Effector memory CD4-positive, alpha-beta T cell (primary cell): Measurements from ENCODE around the gene TMEM121.

Experiments used
- DNase-seq, 3 donors: peaks; one replicate each; pipeline ENCODE4 v3.0.0-alpha.2; 2020
- H3K27ac ChIP-seq: 2 replicates; pipeline ENCODE4 v1.7.0; 2013; ENCODE audit warnings: mild to moderate bottlenecking, low read length, moderate library complexity; ENCODE audit not compliant: insufficient read depth, poor library complexity, severe bottlenecking
- H3K27me3 ChIP-seq: replicated peaks from 2 replicates; pipeline ENCODE4 v1.7.0; 2013; ENCODE audit warnings: mild to moderate bottlenecking, low read length; ENCODE audit not compliant: insufficient read depth, control insufficient read depth, poor library complexity, severe bottlenecking
- H3K36me3 ChIP-seq: 2 replicates; pipeline ENCODE4 v1.7.0; 2013; ENCODE audit warnings: mild to moderate bottlenecking, low read length, moderate library complexity; ENCODE audit not compliant: control insufficient read depth, insufficient read depth
- H3K4me1 ChIP-seq: 2 replicates; pipeline ENCODE4 v1.7.0; 2013; ENCODE audit warnings: low read length, mild to moderate bottlenecking; ENCODE audit not compliant: control insufficient read depth, insufficient read depth, poor library complexity, severe bottlenecking
- H3K4me3 ChIP-seq: 2 replicates; pipeline ENCODE4 v1.7.0; 2013; ENCODE audit warnings: low read length, low read depth, mild to moderate bottlenecking; ENCODE audit not compliant: insufficient read depth, poor library complexity, severe bottlenecking
- H3K9me3 ChIP-seq: 2 replicates; pipeline ENCODE4 v1.7.0; 2013; ENCODE audit warnings: mild to moderate bottlenecking, low read length, moderate library complexity; ENCODE audit not compliant: control insufficient read depth

The TMEM121 gene

GRCh38 chr14:105508069-105508468, 18.3 kb upstream of the TMEM121 start:
- no peak overlapping the region for H3K4me3 ChIP-seq
- H3K9me3 ChIP-seq, result no peaks in the 10 kb centered on the region
- no peaks in the 10 kb centered on the region for H3K27me3 ChIP-seq
- no peak for DNase-seq
- no peaks in the 10 kb centered on the region for H3K36me3 ChIP-seq
- no peaks in the 10 kb centered on the region for H3K4me1 ChIP-seq
- no peak overlapping the region for H3K27ac ChIP-seq

- Histone ChIP-seq H3K9me3 (no peaks in the 10 kb centered on the region), H3K4me1 (no peaks in the 10 kb centered on the region), H3K4me3 (no peak overlapping the region), H3K27me3 (no peaks in the 10 kb centered on the region), H3K27ac (no peak overlapping the region), H3K36me3 (no peaks in the 10 kb centered on the region)
- DNase-seq, result no peak
Observed at GRCh38 chr14:105508601-105509000, 17.8 kb upstream of the TMEM121 start.

DNA sequence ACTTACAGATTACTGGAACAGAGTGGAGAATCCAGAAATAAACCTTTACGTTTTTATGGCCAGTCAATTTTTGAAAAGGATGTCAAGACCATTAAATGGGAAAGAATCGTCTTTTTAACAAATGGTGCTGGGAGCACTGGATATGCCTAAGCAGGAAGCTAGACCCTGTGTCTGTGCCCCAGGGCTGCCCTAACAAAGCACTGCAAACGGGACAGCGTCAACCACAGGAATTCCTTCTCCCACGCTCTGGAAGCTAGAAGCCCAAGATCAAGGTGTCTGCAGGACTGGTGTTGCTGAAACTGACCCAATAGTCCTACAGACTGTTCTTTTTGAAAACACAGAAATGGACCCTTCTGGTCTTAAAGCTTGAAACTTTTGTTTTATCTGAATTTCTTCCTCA, 9.3 kb upstream of the TMEM121 start:
- Histone ChIP-seq H3K27me3 (no peaks in the 10 kb centered on the region), H3K9me3 (no peaks in the 10 kb centered on the region), H3K36me3 (no peaks in the 10 kb centered on the region), H3K27ac (no peak overlapping the region), H3K4me1 (no peaks in the 10 kb centered on the region), H3K4me3 (no peak overlapping the region)
- DNase-seq, result no peak

DNA sequence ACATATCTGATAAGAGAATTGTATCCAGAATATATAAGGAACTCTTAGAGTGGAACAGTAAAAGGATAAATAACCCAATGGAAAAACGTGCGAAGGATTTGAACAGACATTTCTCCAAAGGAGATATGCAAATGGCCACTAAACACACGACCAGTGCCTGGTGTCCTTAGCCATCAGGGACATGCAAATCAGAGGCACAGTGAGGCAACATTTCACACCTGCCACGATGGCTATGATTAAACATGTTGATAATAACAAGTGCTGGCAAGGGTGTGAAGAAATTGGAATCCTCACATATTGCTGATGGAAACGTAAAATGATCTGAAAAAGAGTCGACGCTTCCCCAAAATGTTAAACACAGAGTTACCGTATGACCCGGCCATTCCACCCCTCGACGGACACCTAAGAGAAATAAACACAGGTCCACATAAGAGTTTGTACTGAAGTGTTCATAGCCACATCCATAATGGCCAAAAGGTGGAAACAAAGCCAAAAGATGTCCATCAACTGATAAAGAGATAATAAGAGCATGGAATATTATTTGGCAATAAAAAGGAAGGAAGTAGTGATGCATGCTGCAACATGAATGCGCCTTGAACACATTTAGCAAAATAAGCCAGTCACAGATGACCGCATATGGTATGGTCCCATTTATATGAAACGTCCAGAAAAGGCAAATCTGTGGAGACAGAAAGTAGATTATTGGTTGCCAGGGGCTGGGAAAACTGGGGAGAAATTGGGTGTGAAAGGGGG, 6.3 kb upstream of the TMEM121 start:
- Histone ChIP-seq H3K4me3 (no peak overlapping the region), H3K27ac (no peak overlapping the region), H3K9me3 (no peaks in the 10 kb centered on the region), H3K36me3 (no peaks in the 10 kb centered on the region), H3K27me3 (no peaks in the 10 kb centered on the region), H3K4me1 (no peaks in the 10 kb centered on the region)
- DNase-seq, result no peak

GRCh38 chr14:105525326-105525725, 1.1 kb upstream of the TMEM121 start:
- H3K27me3 ChIP-seq, result peaks cover 2% of the 10 kb centered on the region
- peaks cover 37% of the 10 kb centered on the region for H3K4me1 ChIP-seq
- H3K27ac ChIP-seq, result no peak overlapping the region
- no peak for DNase-seq
- no peak overlapping the region for H3K4me3 ChIP-seq
- H3K36me3 ChIP-seq, result no peaks in the 10 kb centered on the region
- no peaks in the 10 kb centered on the region for H3K9me3 ChIP-seq

DNA sequence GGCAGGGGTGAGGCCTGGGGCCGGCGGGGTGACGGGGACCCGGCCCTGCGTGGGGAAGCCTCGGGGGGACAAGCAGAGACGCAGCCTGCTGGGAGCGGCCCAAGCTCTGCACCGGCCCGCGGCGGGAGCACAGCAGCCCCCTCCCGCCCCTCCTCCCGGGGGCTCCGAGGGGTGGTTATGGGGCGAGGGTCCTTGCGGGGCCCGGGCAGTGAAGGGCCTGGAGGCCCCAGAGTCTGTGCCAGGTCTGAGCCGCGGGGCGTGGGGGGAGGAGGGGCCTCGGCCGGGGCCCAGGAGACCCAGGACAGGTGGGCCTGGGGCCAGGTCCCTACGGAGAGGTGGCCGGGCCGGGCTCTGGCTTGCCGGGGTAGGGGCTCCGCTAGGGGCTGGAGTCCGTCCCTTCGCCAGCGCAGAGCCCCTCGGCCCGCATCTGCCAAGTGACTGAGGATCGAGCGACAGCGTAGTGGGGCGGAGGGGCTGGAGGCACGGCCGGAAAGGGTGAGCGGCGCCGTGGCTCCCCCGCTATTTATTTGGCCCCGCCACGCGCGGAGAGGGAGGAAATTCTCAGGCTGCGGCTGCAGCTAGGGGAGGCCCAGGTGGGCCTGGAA, 495 bp downstream of the TMEM121 start:
- DNase-seq, result no peak
- no peaks in the 10 kb centered on the region for H3K9me3 ChIP-seq
- H3K36me3 ChIP-seq, result no peaks in the 10 kb centered on the region
- no peak overlapping the region for H3K27ac ChIP-seq
- H3K27me3 ChIP-seq, result peaks cover 2% of the 10 kb centered on the region
- peaks cover 37% of the 10 kb centered on the region for H3K4me1 ChIP-seq
- peak overlapping the region; percentile 58 for H3K4me3 ChIP-seq

- no peak for DNase-seq
- H3K27ac ChIP-seq, result no peak overlapping the region
Observed at GRCh38 chr14:105527381-105527825, 1.0 kb downstream of the TMEM121 start.

GRCh38 chr14:105527826-105528585, 1.6 kb downstream of the TMEM121 start:
- H3K9me3 ChIP-seq, result no peaks in the 10 kb centered on the region
- no peak overlapping the region for H3K27ac ChIP-seq
- peaks cover 2% of the 10 kb centered on the region for H3K27me3 ChIP-seq
- peaks cover 37% of the 10 kb centered on the region for H3K4me1 ChIP-seq
- peak; percentile 61 to 67 (median 66) for DNase-seq
- H3K36me3 ChIP-seq, result no peaks in the 10 kb centered on the region
- peak overlapping the region; percentile 58 for H3K4me3 ChIP-seq

More at GRCh38 chr14:105527381-105527825, 1.0 kb downstream of the TMEM121 start:
- H3K4me1 ChIP-seq, result peaks cover 37% of the 10 kb centered on the region
- H3K9me3 ChIP-seq, result no peaks in the 10 kb centered on the region
- peaks cover 2% of the 10 kb centered on the region for H3K27me3 ChIP-seq
- H3K36me3 ChIP-seq, result no peaks in the 10 kb centered on the region
- H3K4me3 ChIP-seq, result peak overlapping the region; percentile 58

DNA sequence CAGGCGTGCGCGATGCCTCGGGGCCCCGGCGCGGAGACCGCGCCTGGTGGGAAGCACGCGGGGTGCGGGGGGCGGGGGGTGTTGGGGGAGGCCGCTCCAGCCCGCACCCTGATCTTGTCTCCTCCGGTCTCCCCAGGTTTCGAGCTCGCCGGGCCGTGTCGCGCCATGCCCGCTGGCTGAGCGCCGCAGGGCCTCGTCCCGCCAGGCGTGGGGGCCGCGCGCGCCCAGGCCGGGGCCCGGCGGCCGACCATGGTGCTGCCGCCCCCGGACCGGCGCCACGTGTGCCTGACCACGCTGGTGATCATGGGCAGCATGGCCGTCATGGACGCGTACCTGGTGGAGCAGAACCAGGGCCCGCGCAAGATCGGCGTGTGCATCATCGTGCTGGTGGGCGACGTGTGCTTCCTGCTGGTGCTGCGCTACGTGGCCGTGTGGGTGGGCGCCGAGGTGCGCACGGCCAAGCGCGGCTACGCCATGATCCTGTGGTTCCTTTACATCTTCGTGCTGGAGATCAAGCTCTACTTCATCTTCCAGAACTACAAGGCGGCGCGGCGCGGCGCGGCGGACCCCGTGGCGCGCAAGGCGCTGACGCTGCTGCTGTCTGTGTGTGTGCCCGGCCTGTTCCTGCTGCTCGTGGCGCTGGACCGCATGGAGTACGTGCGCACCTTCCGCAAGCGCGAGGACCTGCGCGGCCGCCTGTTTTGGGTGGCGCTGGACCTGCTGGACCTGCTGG, 2.4 kb downstream of the TMEM121 start:
- DNase-seq, result no peak
- Histone ChIP-seq H3K4me1 (peaks cover 37% of the 10 kb centered on the region), H3K36me3 (no peaks in the 10 kb centered on the region), H3K27ac (peak overlapping the region; percentile 37), H3K4me3 (peak overlapping the region; percentile 58), H3K9me3 (no peaks in the 10 kb centered on the region), H3K27me3 (peaks cover 2% of the 10 kb centered on the region)
